Nephron progenitor cell (in vitro differentiated cells): ENCODE results near the gene MUC2.

Experiments used
- DNase-seq: peaks from one replicate; pipeline ENCODE4 v3.0.0; 2021
- H3K27ac Mint-ChIP-seq: 2 replicates; pipeline ENCODE4 v1.8.0; 2021; ENCODE audit warnings: mild to moderate bottlenecking, moderate library complexity, mixed read lengths
- H3K27me3 Mint-ChIP-seq: 2 replicates; pipeline ENCODE4 v1.8.0; 2021; ENCODE audit warnings: mild to moderate bottlenecking, low read depth, mixed read lengths; ENCODE audit not compliant: poor library complexity
- H3K36me3 Mint-ChIP-seq: 2 replicates; pipeline ENCODE4 v1.8.0; 2021; ENCODE audit warnings: low read depth, mixed read lengths
- H3K4me1 Mint-ChIP-seq: 2 replicates; pipeline ENCODE4 v1.8.0; 2021; ENCODE audit warnings: mixed read lengths
- H3K4me3 Mint-ChIP-seq: 2 replicates; pipeline ENCODE4 v1.8.0; 2021; ENCODE audit warnings: mild to moderate bottlenecking, moderate library complexity, mixed read lengths
- H3K9me3 Mint-ChIP-seq: 2 replicates; pipeline ENCODE4 v1.8.0; 2021; ENCODE audit warnings: mild to moderate bottlenecking, moderate library complexity, mixed read lengths
- TF ChIP-seq, protein P1 (sequence below): fragments of 200-600 bp; sonication (generic); IDR thresholded peaks from 2 replicates; pipeline ENCODE4 v1.5.0; 2021; ENCODE audit warnings: antibody characterized with exemption

The MUC2 gene

DNA sequence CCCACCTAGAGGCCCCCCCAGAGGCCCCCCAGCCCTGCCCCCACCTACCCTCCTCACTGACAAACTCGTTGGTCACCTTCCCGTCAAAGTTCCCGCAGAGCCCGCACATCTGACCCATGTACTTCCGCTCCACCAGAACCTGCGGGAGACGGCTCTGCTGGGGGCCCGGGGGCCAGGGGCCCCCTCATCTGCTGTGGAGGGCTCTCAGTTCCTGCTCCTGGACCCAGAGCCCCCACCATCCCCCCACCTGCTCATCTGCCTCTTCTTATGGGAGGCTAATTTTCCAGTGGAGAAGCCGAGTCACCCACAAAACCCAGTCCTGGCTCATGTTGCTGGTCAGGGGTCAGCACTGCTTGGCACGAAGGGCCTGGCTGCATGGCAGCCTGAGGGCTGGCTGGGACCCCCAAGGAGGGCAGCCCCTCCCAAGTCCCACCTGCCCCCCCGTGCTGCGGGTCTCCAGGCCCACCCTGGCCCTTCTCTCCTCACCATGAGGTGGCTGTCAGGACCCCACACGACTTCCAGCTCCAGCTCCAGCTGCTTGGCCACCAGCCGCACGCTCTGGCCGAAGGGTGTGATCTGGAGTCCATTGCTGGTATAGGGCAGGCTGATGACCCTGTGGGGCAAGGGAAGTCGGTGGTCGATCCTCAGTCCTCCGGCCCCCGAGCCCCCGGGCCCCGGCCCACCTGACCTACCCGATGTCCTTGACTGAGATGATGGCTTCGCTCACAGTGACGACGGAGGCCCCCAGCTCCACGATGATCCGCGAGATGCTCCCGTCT lies 43.4 kb upstream of the MUC2 start:
- TF ChIP-seq, protein P1, sequence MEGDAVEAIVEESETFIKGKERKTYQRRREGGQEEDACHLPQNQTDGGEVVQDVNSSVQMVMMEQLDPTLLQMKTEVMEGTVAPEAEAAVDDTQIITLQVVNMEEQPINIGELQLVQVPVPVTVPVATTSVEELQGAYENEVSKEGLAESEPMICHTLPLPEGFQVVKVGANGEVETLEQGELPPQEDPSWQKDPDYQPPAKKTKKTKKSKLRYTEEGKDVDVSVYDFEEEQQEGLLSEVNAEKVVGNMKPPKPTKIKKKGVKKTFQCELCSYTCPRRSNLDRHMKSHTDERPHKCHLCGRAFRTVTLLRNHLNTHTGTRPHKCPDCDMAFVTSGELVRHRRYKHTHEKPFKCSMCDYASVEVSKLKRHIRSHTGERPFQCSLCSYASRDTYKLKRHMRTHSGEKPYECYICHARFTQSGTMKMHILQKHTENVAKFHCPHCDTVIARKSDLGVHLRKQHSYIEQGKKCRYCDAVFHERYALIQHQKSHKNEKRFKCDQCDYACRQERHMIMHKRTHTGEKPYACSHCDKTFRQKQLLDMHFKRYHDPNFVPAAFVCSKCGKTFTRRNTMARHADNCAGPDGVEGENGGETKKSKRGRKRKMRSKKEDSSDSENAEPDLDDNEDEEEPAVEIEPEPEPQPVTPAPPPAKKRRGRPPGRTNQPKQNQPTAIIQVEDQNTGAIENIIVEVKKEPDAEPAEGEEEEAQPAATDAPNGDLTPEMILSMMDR = no peak
- Mint-ChIP-seq H3K27me3 (peaks cover 4% of the 10 kb centered on the region), H3K27ac (no peak overlapping the region), H3K4me1 (peaks cover 8% of the 10 kb centered on the region), H3K4me3 (no peak overlapping the region), H3K36me3 (no peaks in the 10 kb centered on the region), H3K9me3 (no peaks in the 10 kb centered on the region)
- no peak for DNase-seq

DNA sequence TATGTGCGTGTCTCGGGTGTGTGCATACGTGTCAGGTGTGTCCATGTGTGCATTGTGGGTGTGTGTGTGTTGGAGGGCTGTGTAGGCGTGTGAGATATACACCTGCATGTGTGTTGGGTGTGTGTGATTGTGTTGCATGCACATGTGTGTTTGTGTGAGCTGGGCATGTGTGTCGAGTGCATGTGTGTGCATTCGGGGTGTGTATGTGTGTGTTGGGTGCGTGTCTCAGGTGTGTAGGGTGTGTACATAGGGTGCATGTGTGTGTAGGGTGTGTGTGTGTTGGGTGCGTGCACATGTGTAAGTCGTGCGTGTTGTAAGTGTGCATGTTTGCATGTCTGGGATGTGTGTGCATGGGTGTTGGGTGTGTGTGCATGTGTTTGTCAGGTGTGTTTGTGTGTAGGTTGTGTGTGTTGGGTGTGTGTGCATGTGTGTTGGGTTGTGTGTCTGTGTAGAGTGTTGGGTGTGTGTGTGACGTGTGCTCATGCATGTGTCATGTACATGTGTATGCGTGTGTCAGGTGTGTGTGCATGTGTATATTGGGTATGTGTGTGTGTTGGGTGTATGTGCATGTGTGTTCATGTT lies 42.3 kb upstream of the MUC2 start:
- no peaks in the 10 kb centered on the region for H3K9me3 Mint-ChIP-seq
- H3K27ac Mint-ChIP-seq = peak overlapping the region; percentile 37
- no peaks in the 10 kb centered on the region for H3K27me3 Mint-ChIP-seq
- H3K36me3 Mint-ChIP-seq = no peaks in the 10 kb centered on the region
- DNase-seq = no peak
- H3K4me1 Mint-ChIP-seq = peaks cover 8% of the 10 kb centered on the region
- TF ChIP-seq, protein P1 = no peak
- H3K4me3 Mint-ChIP-seq = no peak overlapping the region

DNA sequence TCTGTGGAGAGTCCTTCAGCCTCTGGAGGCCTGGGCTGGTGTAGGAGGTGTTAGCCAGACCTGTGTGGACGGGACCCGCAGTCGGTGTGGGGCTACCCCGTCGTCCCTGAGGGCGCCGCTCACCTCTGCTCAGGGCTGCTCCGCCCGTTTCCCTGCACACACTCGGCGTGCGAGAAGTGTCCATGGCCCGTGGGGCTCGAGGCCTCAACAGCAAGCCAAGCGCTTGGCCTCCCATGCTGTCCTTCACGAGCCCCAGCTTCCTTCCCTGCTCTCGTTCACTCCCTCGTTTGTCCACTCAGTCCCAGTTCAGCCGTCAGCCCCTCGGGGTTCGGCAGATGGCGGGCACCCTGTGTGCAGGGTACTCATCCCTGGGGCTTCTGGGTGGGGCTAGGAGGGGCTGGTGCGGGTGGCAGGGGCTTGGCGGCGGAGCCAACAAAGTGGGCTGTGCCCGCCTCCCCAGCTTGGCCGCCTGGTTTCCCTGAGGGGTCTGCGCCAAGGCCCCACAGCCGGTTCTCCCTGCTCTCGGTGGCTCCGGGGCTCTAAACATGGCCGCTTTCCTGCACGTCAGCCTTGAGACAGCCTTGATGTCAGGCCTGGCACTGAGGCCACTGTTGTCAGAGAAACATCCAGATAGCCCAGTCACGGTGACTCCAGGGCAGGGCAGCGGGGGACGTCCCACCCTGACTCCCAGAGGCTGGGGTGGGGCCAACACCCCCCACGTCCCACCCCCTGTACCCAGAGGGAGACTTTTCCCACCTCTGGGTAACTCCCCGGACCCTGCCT lies 41.5 kb upstream of the MUC2 start:
- H3K36me3 Mint-ChIP-seq = no peaks in the 10 kb centered on the region
- no peaks in the 10 kb centered on the region for H3K9me3 Mint-ChIP-seq
- H3K27me3 Mint-ChIP-seq = no peaks in the 10 kb centered on the region
- no peak overlapping the region for H3K4me3 Mint-ChIP-seq
- no peak for DNase-seq
- H3K27ac Mint-ChIP-seq = no peak overlapping the region
- H3K4me1 Mint-ChIP-seq = peaks cover 8% of the 10 kb centered on the region
- TF ChIP-seq, protein P1 = no peak

DNA sequence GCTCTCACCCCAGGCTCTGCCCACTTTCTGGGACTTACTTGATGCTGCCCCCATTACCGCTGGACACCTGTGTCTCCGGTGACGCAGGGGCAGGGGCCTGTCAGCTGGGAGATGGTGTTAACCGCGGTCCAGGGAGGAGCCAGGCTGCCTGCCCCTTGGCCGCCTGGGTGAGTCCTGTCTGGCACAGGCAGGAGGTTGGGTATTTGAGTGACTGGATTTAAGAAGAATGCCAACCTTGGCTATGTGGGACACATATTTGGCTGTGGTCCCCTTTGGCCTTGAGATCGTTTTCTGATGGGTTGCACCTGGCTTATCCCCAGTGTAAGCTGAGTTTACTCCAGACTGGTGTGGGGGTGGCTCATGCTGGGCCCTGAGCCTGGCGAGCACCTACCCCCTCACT lies 40.7 kb upstream of the MUC2 start:
- TF ChIP-seq, protein P1 = no peak
- no peak for DNase-seq
- Mint-ChIP-seq H3K9me3 (no peaks in the 10 kb centered on the region), H3K4me1 (peaks cover 9% of the 10 kb centered on the region), H3K27ac (no peak overlapping the region), H3K27me3 (no peaks in the 10 kb centered on the region), H3K4me3 (no peak overlapping the region), H3K36me3 (no peaks in the 10 kb centered on the region)

DNA sequence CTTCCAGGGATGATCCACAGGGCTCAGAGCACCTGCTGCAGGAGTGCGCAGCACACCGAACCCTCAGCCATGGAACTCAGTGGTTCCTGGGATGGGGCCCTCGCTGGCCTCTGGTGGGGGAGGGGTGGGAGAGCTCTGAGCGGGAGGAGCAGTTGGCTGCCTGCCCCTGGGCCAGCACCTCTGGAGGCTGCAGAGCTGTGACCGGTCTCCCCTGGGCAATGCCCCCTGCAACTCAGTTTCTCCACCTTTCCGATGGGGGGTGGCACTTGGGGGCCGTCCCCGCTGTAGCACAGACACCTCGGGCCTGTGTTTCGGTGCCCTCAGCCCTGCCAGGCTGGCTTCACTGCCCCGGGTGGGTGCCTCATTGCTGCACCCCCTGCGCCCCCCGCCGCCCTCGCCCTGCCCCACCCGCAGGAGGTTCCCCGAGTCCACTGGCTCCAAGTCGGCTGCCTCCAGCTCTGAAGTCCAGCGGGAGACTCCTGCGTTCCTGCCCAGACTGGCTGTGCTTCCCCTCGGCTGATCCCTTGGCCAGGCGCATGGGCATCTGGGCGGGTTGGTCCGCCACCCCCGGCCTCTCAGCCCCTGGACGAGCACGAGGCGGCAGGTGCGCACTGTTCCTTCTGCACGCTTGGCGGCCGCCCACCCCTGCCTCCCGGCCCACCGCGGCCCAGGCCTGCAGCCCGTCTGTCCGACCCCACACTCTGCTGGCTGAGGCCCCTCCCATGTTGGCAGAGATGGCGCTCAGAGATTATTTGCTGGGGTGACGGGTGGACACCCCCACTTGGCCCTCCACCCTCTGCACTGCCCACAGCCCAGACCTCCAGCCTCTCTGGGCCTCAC lies 40.0 kb upstream of the MUC2 start:
- Mint-ChIP-seq H3K9me3 (no peaks in the 10 kb centered on the region), H3K27me3 (no peaks in the 10 kb centered on the region)
- TF ChIP-seq, protein P1 = no peak

More for the DNA sequence above, 40.0 kb upstream of the MUC2 start:
- peaks cover 12% of the 10 kb centered on the region for H3K4me1 Mint-ChIP-seq
- no peak overlapping the region for H3K27ac Mint-ChIP-seq
- no peaks in the 10 kb centered on the region for H3K36me3 Mint-ChIP-seq
- no peak for DNase-seq
- H3K4me3 Mint-ChIP-seq = no peak overlapping the region
